B cell (primary cell): ENCODE measurements around the gene CGNL1.

Source experiments
- EZH2 ChIP-seq: IDR thresholded peaks from 2 replicates; pipeline ENCODE4 v1.6.1; 2012; ENCODE audit warnings: borderline replicate concordance, low read depth, mild to moderate bottlenecking, moderate library complexity, low read length; ENCODE audit not compliant: insufficient read depth, poor library complexity, severe bottlenecking
- TF ChIP-seq, protein P1 (sequence below): fragments of 200-600 bp; IDR thresholded peaks from one replicate; pipeline ENCODE4 v1.8.0; 2022; ENCODE audit warnings: antibody characterized with exemption, mild to moderate bottlenecking

DNA sequence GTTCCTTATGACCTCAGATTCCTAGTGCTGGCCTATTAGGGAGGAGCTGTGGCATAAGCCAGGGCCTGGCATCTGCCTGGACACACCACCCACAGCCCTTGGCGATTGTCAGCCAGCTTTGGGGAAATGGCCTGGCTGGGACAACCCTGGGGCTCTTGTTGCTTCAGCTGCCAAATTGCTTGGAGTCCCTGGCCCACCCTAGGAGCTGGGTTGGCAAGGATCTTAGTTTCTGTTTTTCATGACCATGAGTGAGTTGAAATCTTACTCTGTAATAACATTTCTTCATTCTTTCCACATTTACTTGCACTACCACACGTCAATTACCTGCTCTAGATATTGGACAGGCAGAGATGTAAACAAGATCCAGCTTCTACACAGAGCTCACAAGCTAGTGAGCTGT, 213.4 kb downstream of the CGNL1 start:
- TF ChIP-seq, protein P1, sequence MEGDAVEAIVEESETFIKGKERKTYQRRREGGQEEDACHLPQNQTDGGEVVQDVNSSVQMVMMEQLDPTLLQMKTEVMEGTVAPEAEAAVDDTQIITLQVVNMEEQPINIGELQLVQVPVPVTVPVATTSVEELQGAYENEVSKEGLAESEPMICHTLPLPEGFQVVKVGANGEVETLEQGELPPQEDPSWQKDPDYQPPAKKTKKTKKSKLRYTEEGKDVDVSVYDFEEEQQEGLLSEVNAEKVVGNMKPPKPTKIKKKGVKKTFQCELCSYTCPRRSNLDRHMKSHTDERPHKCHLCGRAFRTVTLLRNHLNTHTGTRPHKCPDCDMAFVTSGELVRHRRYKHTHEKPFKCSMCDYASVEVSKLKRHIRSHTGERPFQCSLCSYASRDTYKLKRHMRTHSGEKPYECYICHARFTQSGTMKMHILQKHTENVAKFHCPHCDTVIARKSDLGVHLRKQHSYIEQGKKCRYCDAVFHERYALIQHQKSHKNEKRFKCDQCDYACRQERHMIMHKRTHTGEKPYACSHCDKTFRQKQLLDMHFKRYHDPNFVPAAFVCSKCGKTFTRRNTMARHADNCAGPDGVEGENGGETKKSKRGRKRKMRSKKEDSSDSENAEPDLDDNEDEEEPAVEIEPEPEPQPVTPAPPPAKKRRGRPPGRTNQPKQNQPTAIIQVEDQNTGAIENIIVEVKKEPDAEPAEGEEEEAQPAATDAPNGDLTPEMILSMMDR, result no peak
- TF ChIP-seq EZH2, result no peak
